Testis (tissue), 3 donors: ENCODE results near the gene PPIL6. TPM values are rescaled to one million over a fixed set of nuclear protein-coding genes. Genes with fewer than 3 reads are reported as not detected.

ENCODE experiments used
- DNase-seq: peaks from one replicate; pipeline ENCODE4 v3.0.0-alpha.2; 2019
- H3K27ac ChIP-seq, 2 donors: fragments of 200-600 bp; sonication (generic); one replicate each; pipeline ENCODE4 v1.5.1; 2019
- H3K27me3 ChIP-seq: fragments of 200-600 bp; sonication (generic); one replicate; pipeline ENCODE4 v1.5.1; 2019
- H3K36me3 ChIP-seq: fragments of 200-600 bp; sonication (generic); one replicate; pipeline ENCODE4 v1.5.1; 2017; ENCODE audit warnings: low read depth; ENCODE audit errors: missing control alignments
- H3K4me1 ChIP-seq: fragments of 200-600 bp; sonication (generic); one replicate; pipeline ENCODE4 v1.5.1; 2019
- H3K4me3 ChIP-seq, 2 donors: fragments of 200-600 bp; sonication (generic); one replicate each; pipeline ENCODE4 v1.5.1; 2017 to 2019
- H3K9me3 ChIP-seq: fragments of 200-600 bp; sonication (generic); one replicate; pipeline ENCODE4 v1.5.1; 2017
- POLR2A ChIP-seq: fragments of 450-650 bp; IDR thresholded peaks from one replicate; pipeline ENCODE4 v1.6.1; 2017; ENCODE audit warnings: antibody characterized with exemption, mild to moderate bottlenecking, moderate library complexity
- WGBS, 2 donors: methylation state at CpG; one replicate each; pipeline ENCODE4 v1.1.5; 2018; 5-methylcytosine and 5-hydroxymethylcytosine counted together
- intact Hi-C: fragments of 100-400 bp; cut with DNase I; formaldehyde crosslinking; loops from one replicate; pipeline ENCODE4 v1.15.1; 2023; ENCODE audit warnings: low total_unique reads
- polyA plus RNA-seq: library from polyadenylated mRNA; stranded (reverse); fragments of 350-450 nt; fragmentation: Illumina TruSeq; extraction: RNeasy Lipid Tissue Mini Kit (QIAGEN cat#74804); gene quantifications from one replicate; pipeline ENCODE4 v1.2.3, GENCODE V29; 2014; ENCODE audit warnings: low read depth, low replicate concordance; ENCODE audit not compliant: insufficient read depth
- total RNA-seq, 2 donors: library from RNA; depleted of rRNA; stranded (reverse); fragments of >200 nt; gene quantifications; one replicate each; pipeline ENCODE4 v1.2.3, GENCODE V29; 2016
- TF ChIP-seq, protein P1 (sequence below), 3 experiments: fragments of 450-650 bp in 2 of 3; fragments of 200-600 bp in 1 of 3; sonication (generic) in 1 of 3; IDR thresholded peaks; one replicate each; pipeline ENCODE4 v1.5.1; 2016 to 2019; ENCODE audit warnings: antibody characterized with exemption in 3 of 3, mild to moderate bottlenecking in 2 of 3, moderate library complexity in 1 of 3

PPIL6 gene
- total and polyA plus RNA-seq, 3 donors from 2014 or later: 15.2 to 54.6 (median 26.7) TPM

GRCh38 chr6:109383438-109383940 is 56.9 kb downstream of the PPIL6 start:
- H3K27me3 ChIP-seq: no peaks in the 10 kb centered on the region
- WGBS, 2 donors: 11 to 15% methylated on average over 5 of the region's 5 CpGs
- H3K27ac ChIP-seq: peak overlapping the region; percentile 99 to 100
- H3K4me3 ChIP-seq: peak overlapping the region; percentile 98 to 99
- peaks cover 30% of the 10 kb centered on the region for H3K4me1 ChIP-seq
- intact Hi-C loops: loop anchor here (10.0 kb wide), 1 partner anchor 199 kb away; no protein-coding TSS in a partner anchor
- no peaks in the 10 kb centered on the region for H3K36me3 ChIP-seq
- TF ChIP-seq, protein P1, sequence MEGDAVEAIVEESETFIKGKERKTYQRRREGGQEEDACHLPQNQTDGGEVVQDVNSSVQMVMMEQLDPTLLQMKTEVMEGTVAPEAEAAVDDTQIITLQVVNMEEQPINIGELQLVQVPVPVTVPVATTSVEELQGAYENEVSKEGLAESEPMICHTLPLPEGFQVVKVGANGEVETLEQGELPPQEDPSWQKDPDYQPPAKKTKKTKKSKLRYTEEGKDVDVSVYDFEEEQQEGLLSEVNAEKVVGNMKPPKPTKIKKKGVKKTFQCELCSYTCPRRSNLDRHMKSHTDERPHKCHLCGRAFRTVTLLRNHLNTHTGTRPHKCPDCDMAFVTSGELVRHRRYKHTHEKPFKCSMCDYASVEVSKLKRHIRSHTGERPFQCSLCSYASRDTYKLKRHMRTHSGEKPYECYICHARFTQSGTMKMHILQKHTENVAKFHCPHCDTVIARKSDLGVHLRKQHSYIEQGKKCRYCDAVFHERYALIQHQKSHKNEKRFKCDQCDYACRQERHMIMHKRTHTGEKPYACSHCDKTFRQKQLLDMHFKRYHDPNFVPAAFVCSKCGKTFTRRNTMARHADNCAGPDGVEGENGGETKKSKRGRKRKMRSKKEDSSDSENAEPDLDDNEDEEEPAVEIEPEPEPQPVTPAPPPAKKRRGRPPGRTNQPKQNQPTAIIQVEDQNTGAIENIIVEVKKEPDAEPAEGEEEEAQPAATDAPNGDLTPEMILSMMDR (IDR thresholded peaks at IDR 0.05): peak in 1 of 3 experiments; percentile 6
- TF ChIP-seq POLR2A: no peak
- no peaks in the 10 kb centered on the region for H3K9me3 ChIP-seq
- DNase-seq: no peak

DNA sequence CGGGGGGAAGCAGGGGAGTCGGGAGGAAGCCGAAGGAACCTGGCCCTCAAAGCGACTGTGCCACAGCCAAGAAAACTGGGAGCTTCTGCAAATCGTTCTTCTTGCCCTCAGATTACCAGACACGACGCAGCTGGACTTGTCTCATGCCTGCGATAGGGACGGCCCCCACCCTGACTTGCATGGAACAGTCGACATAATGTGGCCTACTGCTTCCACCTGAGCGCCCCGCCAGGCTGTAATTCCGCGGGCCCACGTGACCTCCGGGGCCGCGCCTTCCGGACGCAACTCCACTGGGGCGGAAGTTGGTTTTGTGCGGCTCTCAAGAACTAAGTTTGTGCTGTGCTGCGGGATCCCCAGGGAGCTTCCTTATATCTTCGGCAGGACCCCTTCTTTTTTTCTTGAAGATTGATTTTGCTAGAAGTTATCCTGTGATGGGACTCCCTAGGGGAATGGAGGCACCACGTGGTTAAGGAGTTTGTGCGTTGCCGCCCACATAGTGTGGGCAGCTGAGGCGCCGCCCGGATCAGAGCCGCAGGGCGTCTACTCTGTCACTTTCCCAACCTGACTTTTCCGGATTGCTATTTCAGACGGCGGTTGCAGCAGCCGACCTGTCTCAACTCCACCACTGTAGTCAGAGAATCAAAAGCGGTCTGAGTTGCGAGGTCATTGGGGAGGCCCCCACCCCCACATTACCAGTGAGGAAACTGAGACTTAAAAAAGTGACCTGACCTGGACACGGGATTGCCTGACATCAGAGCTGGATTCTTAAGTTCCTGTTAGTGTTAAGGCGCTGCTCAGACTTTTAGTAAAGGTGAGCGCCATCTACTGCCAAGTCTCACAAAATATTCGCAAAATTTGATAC is 57.6 kb downstream of the PPIL6 start:
- no peaks in the 10 kb centered on the region for H3K27me3 ChIP-seq
- no peaks in the 10 kb centered on the region for H3K36me3 ChIP-seq
- DNase-seq: peak; percentile 96
- H3K27ac ChIP-seq: peak overlapping the region; percentile 99 to 100
- H3K9me3 ChIP-seq: no peaks in the 10 kb centered on the region
- H3K4me3 ChIP-seq: peak overlapping the region; percentile 98 to 99
- TF ChIP-seq, protein P1 (IDR thresholded peaks at IDR 0.05): peak; percentile 46 to 58 (median 49)
- no peak for TF ChIP-seq POLR2A
- intact Hi-C loops: loop anchor here (10.0 kb wide), 1 partner anchor 198 kb away; no protein-coding TSS in a partner anchor
- peaks cover 30% of the 10 kb centered on the region for H3K4me1 ChIP-seq
- 0 to 1% methylated on average over 41 to 42 of the region's 42 CpGs for WGBS, 2 donors

DNA sequence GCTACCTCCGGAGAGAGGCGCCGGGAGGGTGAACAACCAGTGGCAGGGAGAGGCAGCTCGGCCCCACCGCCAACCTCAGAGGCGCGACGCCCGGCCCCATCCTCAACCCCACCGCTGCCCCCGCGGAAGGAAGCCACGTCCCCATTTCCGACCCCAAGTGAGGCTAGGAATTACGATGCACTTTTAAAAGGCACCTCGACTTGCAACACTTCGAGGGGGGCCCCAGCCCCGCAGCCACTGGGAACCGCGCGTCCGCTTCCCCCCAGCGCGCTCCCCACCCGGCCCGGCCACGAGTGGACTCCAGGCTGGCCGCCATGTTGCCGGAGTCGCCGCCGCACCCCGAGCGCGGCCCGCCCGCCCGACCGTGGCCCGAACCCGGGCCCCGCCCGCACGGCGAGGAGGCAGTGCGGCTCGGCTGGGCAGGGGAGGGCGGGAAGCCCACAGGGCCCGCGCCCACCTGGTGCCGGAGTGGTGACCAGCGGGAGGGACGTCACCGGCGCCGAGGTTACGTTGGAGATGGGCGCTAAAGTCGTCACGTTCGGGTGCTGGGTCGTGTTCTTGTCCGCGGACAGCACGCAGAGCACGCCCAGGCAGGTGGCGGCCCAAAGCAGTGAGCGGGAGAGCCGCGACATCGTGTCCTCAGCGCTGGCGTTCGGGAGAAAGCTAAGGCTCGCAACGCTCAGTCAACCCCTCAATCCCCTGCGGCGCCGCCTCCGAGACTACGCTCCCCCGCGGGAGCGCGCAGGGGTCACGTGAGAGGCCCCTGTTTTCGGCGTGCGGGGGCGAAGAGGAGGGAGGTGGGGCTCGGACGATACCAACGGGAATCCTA is 58.5 kb downstream of the PPIL6 start, which contains the start of gene CD164:
TSS of gene CD164 (minus strand) at position 721 of the 829 bp plus-strand sequence. CDS start at position 632, 89 bp downstream.
- 1% methylated on average over 29 to 51 of the region's 93 CpGs for WGBS, 2 donors
- peak; percentile 95 for DNase-seq
- Histone ChIP-seq H3K9me3 (no peaks in the 10 kb centered on the region), H3K4me1 (peaks cover 30% of the 10 kb centered on the region), H3K27me3 (no peaks in the 10 kb centered on the region), H3K4me3 (peak within 1 kb of the TSS; percentile 98 to 99), H3K27ac (peak within 1 kb of the TSS; percentile 99 to 100), H3K36me3 (no peaks in the 10 kb centered on the region)
- TF ChIP-seq POLR2A: peak; percentile 82
- TF ChIP-seq, protein P1 (IDR thresholded peaks at IDR 0.05): no peak
- intact Hi-C loops: loop anchor here (10.0 kb wide), 1 partner anchor 197 kb away; no protein-coding TSS in a partner anchor

DNA sequence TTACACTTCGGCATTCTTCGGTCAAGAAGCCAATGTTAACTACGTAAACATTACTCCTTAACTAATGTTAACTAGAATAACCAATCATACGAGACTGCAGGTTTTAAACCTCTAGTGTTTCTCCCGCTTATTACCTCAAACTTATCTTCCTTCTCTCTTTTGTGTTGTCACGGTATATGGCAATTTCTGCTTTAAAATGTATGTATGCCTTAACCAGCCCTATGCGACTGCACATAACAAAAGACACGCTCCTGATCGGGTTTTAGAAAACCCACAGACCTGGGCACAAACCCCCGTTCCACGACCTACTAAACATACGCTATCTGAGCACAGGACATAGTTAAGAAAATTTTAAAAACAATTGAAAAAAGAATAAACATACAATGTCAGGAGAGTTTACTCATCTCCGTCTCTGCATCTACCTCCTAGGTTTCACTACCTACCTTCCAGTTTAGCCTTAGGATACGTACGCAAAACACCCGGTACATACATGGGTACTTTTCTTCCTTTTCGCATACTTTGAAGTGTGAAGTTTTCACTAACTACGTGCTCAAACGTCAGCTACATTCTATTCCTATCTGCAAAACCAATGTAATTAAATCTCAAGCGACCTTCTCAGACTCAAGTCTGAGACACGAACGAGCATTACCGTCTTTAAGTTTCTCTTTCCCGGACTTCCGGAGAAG is 59.2 kb downstream of the PPIL6 start:
- H3K4me1 ChIP-seq: peaks cover 30% of the 10 kb centered on the region

More for the DNA sequence above, 59.2 kb downstream of the PPIL6 start:
- TF ChIP-seq, protein P1 (IDR thresholded peaks at IDR 0.05): no peak
- no peak for TF ChIP-seq POLR2A
- WGBS, 2 donors: 0% methylated on average over 25 of the region's 25 CpGs
- Histone ChIP-seq H3K36me3 (no peaks in the 10 kb centered on the region), H3K27me3 (no peaks in the 10 kb centered on the region), H3K4me3 (peak overlapping the region; percentile 98 to 99), H3K27ac (peak overlapping the region; percentile 99 to 100), H3K9me3 (no peaks in the 10 kb centered on the region)
- DNase-seq: no peak
- intact Hi-C loops: loop anchor here (10.0 kb wide), 1 partner anchor 196 kb away; no protein-coding TSS in a partner anchor
